Activated naive CD4-positive, alpha-beta T cell treated with anti-CD3 and anti-CD28 coated beads, Interleukin-2, amount 10 ng/mL, durations not matched to agents 5 hours and 36 hours (primary cell): ENCODE results near the gene NOTCH4. TPM values are rescaled to one million over a fixed set of nuclear protein-coding genes. Genes with fewer than 3 reads are reported as not detected.

Experiments
- microRNA-seq: library from miRNA; unstranded; fragments of <30 nt; microRNA quantifications from one replicate; pipeline ENCODE4 v1.2.0, GENCODE V29; 2022; ENCODE audit warnings: borderline microRNAs expressed, borderline replicate concordance
- total RNA-seq, 2 experiments: library from RNA; stranded (reverse); gene quantifications; one replicate each; pipeline ENCODE4 v1.2.3, GENCODE V29; 2021

NOTCH4 gene
- under 1 TPM; 0.24 to 0.48 TPM for total RNA-seq

DNA sequence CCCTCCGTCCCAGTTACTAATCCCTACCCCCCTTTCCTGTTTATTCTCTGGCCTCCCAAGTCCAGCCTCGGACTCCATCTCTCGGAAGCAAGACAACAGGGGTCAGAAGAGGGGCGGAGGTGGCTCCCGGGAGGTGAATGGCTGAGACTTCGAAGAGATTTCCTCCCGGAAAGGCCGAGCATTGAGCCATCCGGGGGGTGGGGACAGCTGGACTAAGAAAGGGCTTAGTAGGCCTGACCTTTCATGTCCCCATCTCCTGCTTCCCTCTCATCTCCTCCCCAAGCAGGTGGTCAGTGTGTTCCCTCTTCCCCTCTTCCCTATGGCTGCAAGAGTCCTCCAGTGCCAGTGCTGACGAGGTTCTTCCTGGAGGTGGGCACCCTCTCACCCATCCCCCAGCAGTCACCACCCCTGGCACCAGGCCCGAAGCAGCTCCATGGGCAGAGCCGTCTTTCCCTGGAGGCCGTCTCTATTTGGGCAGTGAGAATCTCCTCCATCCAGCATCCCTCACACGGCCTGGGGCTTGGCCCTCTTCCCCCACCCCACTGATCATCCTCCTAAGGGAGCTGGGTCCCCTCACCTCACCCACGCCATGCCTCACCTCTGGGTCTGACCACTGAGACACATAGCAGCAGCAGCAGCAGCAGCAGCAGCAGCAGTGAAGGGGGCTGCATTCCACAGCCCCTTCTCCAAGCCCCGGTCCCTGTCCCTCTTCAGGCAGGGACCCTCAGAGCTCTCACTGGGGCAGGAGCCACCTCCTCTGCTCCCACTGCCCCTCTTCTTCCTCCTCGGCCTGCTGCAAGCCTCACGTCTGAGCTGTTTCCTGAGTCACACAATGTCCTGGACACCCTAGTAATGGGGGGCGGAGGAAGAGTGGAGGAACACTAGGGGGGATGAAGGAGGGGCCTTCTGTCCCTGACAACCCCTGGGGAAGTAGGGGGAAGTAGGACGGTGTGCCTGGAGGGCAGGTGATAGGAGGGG, at the start of gene NOTCH4:
NOTCH4 (minus strand) TSS at position 810 of the 978 bp plus-strand sequence; CDS start at position 671, 139 bp downstream.

GRCh38 chr6:32192608-32193039, 31.2 kb downstream of the NOTCH4 start, which contains the start of gene GPSM3:
Gene GPSM3, minus strand, starts transcription at chr6:32192643. Its CDS starts 130 bp downstream, at chr6:32192513.

GRCh38 chr6:32190054-32190851, 33.6 kb downstream of the NOTCH4 start, which contains the start of gene PBX2:
Gene PBX2, minus strand, starts transcription at chr6:32190202. Its CDS starts 287 bp downstream, at chr6:32189915.

GRCh38 chr6:32184084-32184640, 39.7 kb downstream of the NOTCH4 start, which contains the start of gene AGER:
Gene AGER, minus strand, starts transcription at chr6:32184253. Its CDS starts 31 bp downstream, at chr6:32184222.

DNA sequence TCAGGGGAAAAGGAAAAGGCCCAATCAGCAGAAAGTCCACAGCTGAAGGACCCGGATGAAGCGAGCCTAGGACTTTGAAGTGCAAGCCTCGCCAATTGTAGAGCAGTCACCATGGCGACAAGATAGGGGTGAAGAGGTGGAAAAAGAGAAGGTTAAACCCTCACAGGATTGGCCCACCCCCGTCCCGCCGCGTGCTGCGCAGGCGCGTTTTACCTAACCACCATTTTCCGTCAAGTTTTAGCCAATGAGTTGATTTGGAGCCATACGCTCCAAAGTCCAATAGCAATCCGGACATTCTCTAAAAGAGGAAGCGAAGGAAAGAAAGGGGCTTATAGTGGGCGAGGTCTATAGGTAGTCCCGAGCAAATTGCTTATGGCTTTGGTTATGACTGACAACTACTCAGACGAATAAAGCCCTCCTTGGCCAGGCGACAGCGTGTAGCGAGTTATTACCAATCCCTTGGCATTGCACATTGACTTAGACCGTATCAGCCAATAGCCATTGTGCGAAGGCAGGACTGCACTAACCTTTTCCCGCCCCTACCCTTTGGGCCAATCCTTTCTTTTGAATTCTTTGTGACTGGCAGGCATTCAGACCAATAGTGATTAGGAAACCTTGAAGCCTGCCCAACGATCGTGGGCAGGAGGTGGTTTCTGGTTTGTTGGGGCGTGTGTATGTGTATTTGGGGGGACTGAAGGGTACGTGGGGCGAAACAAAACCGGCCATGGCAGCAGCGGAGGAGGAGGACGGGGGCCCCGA, 45.9 kb downstream of the NOTCH4 start, which contains the start of gene RNF5:
RNF5 (plus strand) TSS at position 618 of the 759 bp plus-strand sequence; CDS start at position 725, 107 bp downstream.

DNA sequence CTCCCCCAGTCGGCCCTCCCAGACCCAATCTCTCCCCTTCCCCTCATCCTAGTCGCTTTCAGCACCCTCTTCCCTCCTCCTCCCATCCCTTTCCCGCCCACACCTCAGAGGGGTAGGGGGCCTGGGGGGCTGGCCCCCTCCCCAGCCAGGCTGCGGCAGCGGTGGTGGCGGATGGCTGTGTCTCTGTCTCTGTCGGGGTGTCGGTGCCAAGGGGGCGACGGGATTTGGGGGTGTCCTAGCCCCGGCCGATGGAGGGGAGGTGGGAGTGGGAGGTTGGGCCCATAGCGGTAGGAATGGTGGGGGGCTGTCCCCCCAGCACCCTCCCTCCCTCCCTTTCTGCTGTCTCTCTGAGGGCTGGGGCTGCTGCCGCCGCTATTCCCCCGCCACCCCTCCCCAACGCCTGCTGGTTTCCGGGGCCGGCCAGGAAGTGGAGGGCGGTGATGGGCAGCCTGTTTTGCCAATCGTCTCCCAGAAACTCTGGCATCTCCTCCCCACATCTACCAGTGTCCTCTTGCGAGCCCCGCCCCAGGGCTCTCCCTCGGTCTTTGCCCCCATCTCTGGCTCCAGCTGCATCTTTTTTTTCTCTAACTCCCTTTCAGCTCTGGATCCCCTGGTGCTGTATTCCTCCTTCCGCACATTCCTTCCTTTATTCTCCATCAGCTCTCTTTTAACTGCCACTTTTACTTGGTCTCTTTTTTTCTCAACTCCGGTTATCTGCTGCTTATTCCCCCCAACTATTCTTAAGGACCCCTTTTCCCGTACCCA, 48.0 kb downstream of the NOTCH4 start, which contains the start of gene AGPAT1:
AGPAT1 (minus strand) TSS at position 374 of the 765 bp plus-strand sequence. CDS start 4,588 bp downstream, outside the sequence.

GRCh38 chr6:32164295-32164694, 59.6 kb downstream of the NOTCH4 start, which contains the start of gene EGFL8:
Gene EGFL8, plus strand, starts transcription at chr6:32164595. Its CDS starts 1,571 bp downstream, at chr6:32166166.

GRCh38 chr6:32153564-32154513, 70.0 kb downstream of the NOTCH4 start, which contains the start of gene PPT2:
Gene PPT2, plus strand, starts transcription at chr6:32154141. Its CDS starts 454 bp downstream, at chr6:32154595.

GRCh38 chr6:32151863-32152768, 71.8 kb downstream of the NOTCH4 start, which contains the start of gene PRRT1:
Gene PRRT1, minus strand, starts transcription at chr6:32151939. Its CDS starts 112 bp downstream, at chr6:32151827.

Small RNA genes within 50 kb of the gene (microRNA-seq; reads per million reads assigned to microRNA genes)
- gene MIR6721, result 2.5 reads per million, percentile 9 among the genes with 10 or more reads in this experiment
- gene MIR6833, result not detected

Other genes starting within 250 kb of the NOTCH4 start
- 1 to 10 TPM; 4.2 to 6.2 TPM for gene C4A, start 242.0 kb downstream of the NOTCH4 start, total RNA-seq
- 1 to 10 TPM; 3.4 to 3.5 TPM for gene C4B, start 209.3 kb downstream of the NOTCH4 start, total RNA-seq
- gene CYP21A2, start 185.7 kb downstream of the NOTCH4 start, total RNA-seq, result not detected
- gene TNXB, start 114.7 kb downstream of the NOTCH4 start, total RNA-seq, result 1 to 10 TPM; 4.8 to 6.6 TPM
- 100 to 1,000 TPM; 125 to 139 TPM for gene ATF6B, start 95.8 kb downstream of the NOTCH4 start, total RNA-seq
- gene FKBPL, start 93.8 kb downstream of the NOTCH4 start, total RNA-seq, result 1 to 10 TPM; 4.9 to 5.1 TPM
- gene PRRT1, start 72.1 kb downstream of the NOTCH4 start, total RNA-seq, result under 1 TPM; 0.29 to 0.35 TPM
- 10 to 100 TPM; 10.7 to 10.8 TPM for gene PPT2, start 69.9 kb downstream of the NOTCH4 start, total RNA-seq
- gene EGFL8, start 59.5 kb downstream of the NOTCH4 start, total RNA-seq, result 10 to 100 TPM; 11.1 to 14.5 TPM
- gene AGPAT1, start 48.0 kb downstream of the NOTCH4 start, total RNA-seq, result 10 to 100 TPM; 42.0 to 43.1 TPM
- gene RNF5, start 45.7 kb downstream of the NOTCH4 start, total RNA-seq, result 10 to 100 TPM; 38.0 to 39.8 TPM
- gene AGER, start 39.8 kb downstream of the NOTCH4 start, total RNA-seq, result 10 to 100 TPM; 41.4 to 55.3 TPM
- 10 to 100 TPM; 95.5 to 96.2 TPM for gene PBX2, start 33.9 kb downstream of the NOTCH4 start, total RNA-seq
- 100 to 1,000 TPM; 320 to 332 TPM for gene GPSM3, start 31.4 kb downstream of the NOTCH4 start, total RNA-seq
- gene TSBP1, start 147.8 kb upstream of the NOTCH4 start, total RNA-seq, result not detected
- not detected for gene BTNL2, start 183.1 kb upstream of the NOTCH4 start, total RNA-seq
- 10 to 100 TPM; 51.2 to 58.1 TPM for gene HLA-DRA, start 215.8 kb upstream of the NOTCH4 start, total RNA-seq